T-helper 2 cell (primary cell): Measurements from ENCODE around the gene GINS2.

Source experiments
- DNase-seq, 5 experiments: peaks; one replicate each; pipeline versions ENCODE4 v3.0.0 to v3.0.0-alpha.2; 2012 to 2022

The GINS2 gene

GRCh38 chr16:85665929-85666328 lies 22.8 kb downstream of the GINS2 start:
- no peak for DNase-seq

- no peak for DNase-seq
Observed at GRCh38 chr16:85665373-85665740, 23.4 kb downstream of the GINS2 start.

- DNase-seq: no peak
Observed at GRCh38 chr16:85664580-85665372, 24.0 kb downstream of the GINS2 start.

GRCh38 chr16:85663891-85664321 lies 24.8 kb downstream of the GINS2 start:
- no peak for DNase-seq

GRCh38 chr16:85662976-85663830 lies 25.6 kb downstream of the GINS2 start:
- no peak for DNase-seq

GRCh38 chr16:85662482-85662812 lies 26.3 kb downstream of the GINS2 start:
- DNase-seq: no peak

GRCh38 chr16:85661740-85662481 lies 26.8 kb downstream of the GINS2 start:
- DNase-seq: no peak

GRCh38 chr16:85660843-85661739 lies 27.7 kb downstream of the GINS2 start:
- no peak for DNase-seq

- peak in 3 of 5 experiments; percentile 45 to 57 (median 55) for DNase-seq
Observed at GRCh38 chr16:85659805-85660511, 28.8 kb downstream of the GINS2 start.

GRCh38 chr16:85659336-85659735 lies 29.4 kb downstream of the GINS2 start:
- DNase-seq: no peak

GRCh38 chr16:85658504-85659326 lies 30.0 kb downstream of the GINS2 start:
- no peak for DNase-seq

- no peak for DNase-seq
Observed at GRCh38 chr16:85657996-85658395, 30.8 kb downstream of the GINS2 start.

- DNase-seq: no peak
Observed at GRCh38 chr16:85657267-85657650, 31.5 kb downstream of the GINS2 start.

GRCh38 chr16:85656351-85657266 lies 32.1 kb downstream of the GINS2 start:
- DNase-seq: no peak

GRCh38 chr16:85655216-85656129 lies 33.3 kb downstream of the GINS2 start:
- no peak for DNase-seq

GRCh38 chr16:85654251-85655095 lies 34.3 kb downstream of the GINS2 start:
- no peak for DNase-seq

- no peak for DNase-seq
Observed at GRCh38 chr16:85653290-85653891, 35.4 kb downstream of the GINS2 start.
